ENCODE data around the gene MCTP1. TPM values are rescaled to one million over a fixed set of nuclear protein-coding genes. Genes with fewer than 3 reads are reported as not detected.

MCTP1 gene
- total RNA-seq, 1 donor = 5.8 TPM

DNA sequence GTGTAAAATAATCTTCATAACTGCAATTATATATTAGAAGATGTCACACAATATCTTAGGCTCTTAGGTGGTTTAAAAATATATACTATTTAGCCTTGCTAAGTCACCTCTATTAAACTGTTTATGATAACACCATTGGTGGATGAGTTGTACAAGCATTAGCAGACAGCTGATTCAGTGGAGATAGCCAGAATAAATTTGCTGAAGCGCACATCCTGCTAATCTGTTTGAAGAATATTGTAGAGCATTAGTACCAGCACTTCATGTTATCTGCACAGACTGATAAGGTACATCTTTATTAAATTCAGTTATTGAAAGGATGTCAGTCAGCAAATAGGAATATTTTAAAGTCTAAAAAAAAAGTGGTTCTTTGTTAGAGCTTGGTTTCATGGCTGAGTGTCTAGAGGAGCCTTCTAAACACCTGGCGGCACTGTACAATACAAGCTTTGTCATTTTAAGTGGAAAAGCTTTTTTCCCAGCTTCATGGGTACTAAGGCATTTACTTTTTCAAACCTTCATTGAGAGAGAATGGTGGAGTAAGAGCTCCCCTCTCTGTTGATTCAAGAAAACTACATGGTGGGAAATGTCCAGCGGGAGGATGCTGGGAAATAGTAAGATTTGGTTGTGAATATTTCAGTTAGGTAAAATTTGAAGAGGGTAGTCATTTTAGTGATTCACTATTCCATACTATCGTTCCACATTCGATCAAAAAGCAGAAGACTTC, 391.3 kb downstream of the MCTP1 start:
- DNase-seq (ENCODE audit: insufficient read length, low spot score, missing footprints) = no peak
- Histone ChIP-seq H3K79me2 (ENCODE audit: insufficient read depth, low read length) (no peaks in the 10 kb centered on the region), H3K9me3 (ENCODE audit: low read depth, low read length) (no peaks in the 10 kb centered on the region), H3K36me3 (ENCODE audit: insufficient read depth, low read length) (no peaks in the 10 kb centered on the region), H3K4me3 (ENCODE audit: insufficient read depth, low read length) (no peak overlapping the region), H3K4me1 (ENCODE audit: insufficient read depth, low read length) (no peaks in the 10 kb centered on the region), H2AFZ (ENCODE audit: low read length) (no peak overlapping the region), H4K20me1 (ENCODE audit: insufficient read depth, low read length) (no peaks in the 10 kb centered on the region), H3K4me2 (ENCODE audit: insufficient read depth, low read length) (no peak overlapping the region), H3K27ac (ENCODE audit: low read depth, low read length) (no peak overlapping the region), H3K27me3 (ENCODE audit: insufficient read depth, low read length) (no peaks in the 10 kb centered on the region)
- TF ChIP-seq CTCF (IDR thresholded peaks at IDR 0.05; ENCODE audit: extremely low read depth, low read depth, low read length) = peak; percentile 51

GRCh38 chr5:94891972-94892371, 392.9 kb downstream of the MCTP1 start:
- no peak for DNase-seq (ENCODE audit: insufficient read length, low spot score, missing footprints)
- Histone ChIP-seq H3K79me2 (ENCODE audit: insufficient read depth, low read length) (no peaks in the 10 kb centered on the region), H3K4me1 (ENCODE audit: insufficient read depth, low read length) (no peaks in the 10 kb centered on the region), H4K20me1 (ENCODE audit: insufficient read depth, low read length) (no peaks in the 10 kb centered on the region), H3K27me3 (ENCODE audit: insufficient read depth, low read length) (no peaks in the 10 kb centered on the region), H3K4me3 (ENCODE audit: insufficient read depth, low read length) (no peak overlapping the region), H3K36me3 (ENCODE audit: insufficient read depth, low read length) (no peaks in the 10 kb centered on the region), H3K27ac (ENCODE audit: low read depth, low read length) (no peak overlapping the region), H2AFZ (ENCODE audit: low read length) (no peak overlapping the region), H3K4me2 (ENCODE audit: insufficient read depth, low read length) (no peak overlapping the region), H3K9me3 (ENCODE audit: low read depth, low read length) (no peaks in the 10 kb centered on the region)
- no peak for TF ChIP-seq CTCF (IDR thresholded peaks at IDR 0.05; ENCODE audit: extremely low read depth, low read depth, low read length)

GRCh38 chr5:94891565-94891964, 393.3 kb downstream of the MCTP1 start:
- no peak overlapping the region for H3K4me2 ChIP-seq (ENCODE audit: insufficient read depth, low read length)

More at GRCh38 chr5:94891565-94891964, 393.3 kb downstream of the MCTP1 start:
- no peaks in the 10 kb centered on the region for H3K9me3 ChIP-seq (ENCODE audit: low read depth, low read length)
- no peaks in the 10 kb centered on the region for H3K36me3 ChIP-seq (ENCODE audit: insufficient read depth, low read length)
- H3K4me3 ChIP-seq (ENCODE audit: insufficient read depth, low read length) = no peak overlapping the region
- H3K4me1 ChIP-seq (ENCODE audit: insufficient read depth, low read length) = no peaks in the 10 kb centered on the region
- no peaks in the 10 kb centered on the region for H3K27me3 ChIP-seq (ENCODE audit: insufficient read depth, low read length)
- H3K27ac ChIP-seq (ENCODE audit: low read depth, low read length) = no peak overlapping the region
- no peak overlapping the region for H2AFZ ChIP-seq (ENCODE audit: low read length)
- DNase-seq (ENCODE audit: insufficient read length, low spot score, missing footprints) = no peak
- no peak for TF ChIP-seq CTCF (IDR thresholded peaks at IDR 0.05; ENCODE audit: extremely low read depth, low read depth, low read length)
- H4K20me1 ChIP-seq (ENCODE audit: insufficient read depth, low read length) = no peaks in the 10 kb centered on the region
- no peaks in the 10 kb centered on the region for H3K79me2 ChIP-seq (ENCODE audit: insufficient read depth, low read length)

Data from osteoblast (primary cell).